GM20000 (cell line): ENCODE results near the gene TLCD3B.

Source experiments
- DNase-seq: peaks from one replicate; pipeline ENCODE4 v3.0.0; 2012; ENCODE audit warnings: low spot score
- TF ChIP-seq, protein P1 (sequence below): IDR thresholded peaks from 2 replicates; pipeline ENCODE4 v1.5.1; 2012; ENCODE audit warnings: mild to moderate bottlenecking, control low read depth; ENCODE audit errors: extremely low read depth, missing control alignments

TLCD3B gene

DNA sequence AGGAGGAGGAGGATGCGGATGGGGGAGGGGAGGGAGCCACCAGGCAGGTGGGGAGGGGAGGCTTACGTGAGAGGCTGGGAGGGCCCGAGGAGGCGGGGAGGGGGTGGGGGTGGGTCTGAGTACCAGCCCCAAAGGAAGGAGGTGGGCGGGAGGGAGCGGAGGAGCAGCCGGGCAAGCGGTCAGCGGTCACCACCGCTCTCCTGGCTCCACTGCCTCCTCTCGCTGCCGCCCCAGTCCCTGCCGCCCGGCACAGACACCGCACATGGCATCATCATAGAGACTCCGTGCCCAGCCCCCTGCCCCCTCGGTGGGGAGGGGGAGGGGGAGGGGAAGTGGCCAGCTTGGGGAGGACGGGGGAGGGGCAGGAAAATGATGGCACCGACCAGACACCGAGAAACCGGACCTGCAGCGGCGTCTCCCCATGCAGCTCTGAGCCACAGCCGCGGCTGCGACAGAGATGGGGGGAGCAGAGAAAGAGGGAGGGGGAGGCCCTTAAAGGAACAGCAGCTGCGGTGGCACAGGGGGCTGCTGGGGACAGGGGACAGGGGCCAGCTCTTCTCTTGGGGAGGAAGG is at the start of gene TLCD3B:
TSS of gene TLCD3B (minus strand) at position 431 of the 573 bp plus-strand sequence. CDS start 744 bp downstream, outside the sequence.
- DNase-seq: no peak
- TF ChIP-seq, protein P1, sequence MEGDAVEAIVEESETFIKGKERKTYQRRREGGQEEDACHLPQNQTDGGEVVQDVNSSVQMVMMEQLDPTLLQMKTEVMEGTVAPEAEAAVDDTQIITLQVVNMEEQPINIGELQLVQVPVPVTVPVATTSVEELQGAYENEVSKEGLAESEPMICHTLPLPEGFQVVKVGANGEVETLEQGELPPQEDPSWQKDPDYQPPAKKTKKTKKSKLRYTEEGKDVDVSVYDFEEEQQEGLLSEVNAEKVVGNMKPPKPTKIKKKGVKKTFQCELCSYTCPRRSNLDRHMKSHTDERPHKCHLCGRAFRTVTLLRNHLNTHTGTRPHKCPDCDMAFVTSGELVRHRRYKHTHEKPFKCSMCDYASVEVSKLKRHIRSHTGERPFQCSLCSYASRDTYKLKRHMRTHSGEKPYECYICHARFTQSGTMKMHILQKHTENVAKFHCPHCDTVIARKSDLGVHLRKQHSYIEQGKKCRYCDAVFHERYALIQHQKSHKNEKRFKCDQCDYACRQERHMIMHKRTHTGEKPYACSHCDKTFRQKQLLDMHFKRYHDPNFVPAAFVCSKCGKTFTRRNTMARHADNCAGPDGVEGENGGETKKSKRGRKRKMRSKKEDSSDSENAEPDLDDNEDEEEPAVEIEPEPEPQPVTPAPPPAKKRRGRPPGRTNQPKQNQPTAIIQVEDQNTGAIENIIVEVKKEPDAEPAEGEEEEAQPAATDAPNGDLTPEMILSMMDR: no peak

DNA sequence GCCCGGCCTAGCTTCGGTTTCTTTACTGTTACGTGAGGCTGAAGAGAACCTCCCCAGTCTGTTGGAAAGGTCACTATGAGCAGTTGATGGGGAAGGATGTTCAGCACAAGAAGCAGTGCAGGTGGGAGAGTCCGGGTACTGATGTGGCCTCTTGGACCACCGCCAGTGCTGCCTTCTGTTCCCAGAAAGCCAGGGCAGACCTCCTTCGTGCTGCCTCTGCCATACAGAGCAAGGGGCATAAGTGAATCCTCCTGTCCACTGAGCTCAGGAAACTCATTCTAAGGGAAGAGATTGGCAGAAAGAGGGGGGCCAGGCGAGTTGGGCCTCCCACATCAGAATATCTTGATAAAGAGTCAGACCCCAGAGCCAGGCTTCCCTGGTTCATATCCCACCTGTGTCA is 48.4 kb upstream of the TLCD3B start:
- TF ChIP-seq, protein P1: no peak
- DNase-seq: no peak

DNA sequence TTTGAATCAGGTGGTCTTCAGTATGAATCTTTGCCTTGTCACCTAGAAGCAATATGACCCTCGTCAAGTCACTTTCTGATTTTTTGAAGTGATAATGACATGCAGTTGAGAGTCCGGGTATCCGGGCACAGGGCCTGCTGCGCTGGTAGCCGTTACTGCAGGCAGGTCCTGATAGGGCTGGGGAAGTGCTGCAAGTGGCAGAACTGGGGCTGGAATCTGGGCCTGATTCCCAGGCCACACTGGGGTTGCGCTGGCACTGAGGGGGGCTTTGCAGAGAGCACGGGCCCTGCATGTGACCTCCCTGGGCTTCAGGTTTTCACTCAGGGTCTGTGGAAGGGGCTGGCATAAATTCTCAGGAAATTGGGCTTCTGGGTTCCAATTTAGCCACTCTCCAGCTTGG is 47.7 kb upstream of the TLCD3B start:
- TF ChIP-seq, protein P1: no peak
- no peak for DNase-seq

DNA sequence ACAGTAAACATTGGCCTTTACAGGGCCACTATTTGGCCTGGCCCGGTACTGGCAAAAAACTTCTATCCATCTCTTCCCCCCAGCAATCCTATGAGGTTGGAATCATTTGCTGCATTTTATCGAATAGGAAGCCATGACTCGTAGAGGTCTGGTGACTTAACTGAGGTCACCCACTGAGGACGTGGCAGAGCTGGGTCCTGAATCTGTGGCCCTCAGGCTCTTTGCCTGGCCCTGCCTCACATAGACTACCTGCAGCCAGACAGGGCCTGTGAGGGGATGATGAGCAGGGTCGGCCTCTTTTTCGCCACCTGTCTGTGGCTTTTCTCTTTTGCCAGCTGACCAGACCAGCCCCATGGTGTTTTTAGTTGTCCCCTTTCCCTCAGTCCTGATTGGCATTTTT is 46.6 kb upstream of the TLCD3B start:
- DNase-seq: no peak
- TF ChIP-seq, protein P1: no peak

- TF ChIP-seq, protein P1: no peak
Observed at GRCh38 chr16:30076276-30076791, 45.3 kb upstream of the TLCD3B start.

GRCh38 chr16:30075503-30076275 is 44.6 kb upstream of the TLCD3B start, which contains the start of gene PPP4C:
Gene PPP4C, plus strand, starts transcription at chr16:30075994. Its CDS starts 384 bp downstream, at chr16:30076378.
- TF ChIP-seq, protein P1: no peak
- DNase-seq: peak; percentile 95

More at GRCh38 chr16:30076276-30076791, 45.3 kb upstream of the TLCD3B start:
- DNase-seq: peak; percentile 32

GRCh38 chr16:30070490-30070889 is 39.4 kb upstream of the TLCD3B start:
- DNase-seq: no peak
- TF ChIP-seq, protein P1: no peak
